ENCODE results near the gene CCDC88C. TPM values are rescaled to one million over a fixed set of nuclear protein-coding genes. Genes with fewer than 3 reads are reported as not detected.

Gene CCDC88C
- total RNA-seq, 1 experiment from 2014 or later, result 21.3 TPM

GRCh38 chr14:91263329-91263728 is 154.3 kb downstream of the CCDC88C start:
- DNase-seq (ENCODE audit: low read depth, low spot score) (no peak), ATAC-seq (no peak)
- in situ Hi-C loops (cut with HindIII; ENCODE audit: low pct_unique_long_range_greater_than_20kb, low sequenced_read_pairs) (no loop called here), intact Hi-C loops (cut with micrococcal nuclease; ENCODE audit: unreplicated experiment) (no loop called here)
- Histone ChIP-seq H3K27ac (ENCODE audit: low read length) (no peak overlapping the region), H3K4me1 (ENCODE audit: control insufficient read depth, insufficient read depth, low read length) (no peaks in the 10 kb centered on the region), H3K36me3 (ENCODE audit: control insufficient read depth, insufficient read depth, low read length) (no peaks in the 10 kb centered on the region), H3K4me3 (ENCODE audit: low read depth in 2 of 2, low read length in 2 of 2) (no peak overlapping the region), H3K9me3 (ENCODE audit: control insufficient read depth, insufficient read depth, low read depth, low read length) (no peaks in the 10 kb centered on the region), H3K27me3 (ENCODE audit: control insufficient read depth, insufficient read depth, low read length) (no peaks in the 10 kb centered on the region)
- no peak for TF ChIP-seq CTCF (IDR thresholded peaks at IDR 0.05)
- TF ChIP-seq TCF7L2 (IDR thresholded peaks at IDR 0.05; ENCODE audit: low read depth, low read length), result no peak
- no peak for TF ChIP-seq REST (IDR thresholded peaks at IDR 0.05; ENCODE audit: insufficient read depth in 1 of 2, low read depth in 2 of 2, low read length in 1 of 2)
- no peak for TF ChIP-seq POLR2AphosphoS5 (IDR thresholded peaks at IDR 0.05; ENCODE audit: low read depth, low read length)
- no peak for TF ChIP-seq SIN3A (IDR thresholded peaks at IDR 0.05; ENCODE audit: borderline replicate concordance, insufficient read depth, low read depth, low read length)
- POLR2A ChIA-PET, result no interaction called here
- CTCF ChIA-PET, result no interaction called here
- BruUV-seq (replicated peaks), result no TSS peak

DNA sequence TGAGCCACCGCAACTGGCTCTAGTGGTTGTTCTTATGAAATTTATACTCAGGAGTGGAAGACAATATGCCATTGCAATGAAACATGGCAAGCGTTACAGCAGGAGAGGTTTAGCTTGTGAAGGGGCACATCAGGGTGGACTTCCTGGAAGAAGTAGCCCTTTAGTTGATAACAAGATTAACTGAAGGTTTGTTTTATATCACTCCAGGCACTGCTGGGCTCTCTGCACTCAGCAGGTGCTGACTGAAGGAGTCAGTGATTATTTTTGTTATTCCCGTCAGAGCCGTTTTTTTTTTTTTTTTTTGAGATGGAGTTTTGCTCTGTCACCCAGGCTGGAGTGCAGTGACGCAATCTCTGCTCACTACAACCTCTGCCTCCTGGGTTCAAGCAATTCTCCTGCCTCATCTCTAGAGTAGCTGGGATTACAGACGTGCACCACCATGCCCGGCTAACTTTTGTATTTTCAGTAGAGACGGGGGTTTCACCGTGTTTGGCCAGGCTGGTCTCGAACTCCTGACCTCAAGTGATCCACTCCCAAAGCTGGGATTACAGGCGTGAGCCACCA is 155.6 kb downstream of the CCDC88C start:
- Histone ChIP-seq H3K4me1 (ENCODE audit: control insufficient read depth, insufficient read depth, low read length) (no peaks in the 10 kb centered on the region), H3K4me3 (ENCODE audit: low read depth in 2 of 2, low read length in 2 of 2) (no peak overlapping the region), H3K36me3 (ENCODE audit: control insufficient read depth, insufficient read depth, low read length) (no peaks in the 10 kb centered on the region), H3K9me3 (ENCODE audit: control insufficient read depth, insufficient read depth, low read depth, low read length) (no peaks in the 10 kb centered on the region), H3K27me3 (ENCODE audit: control insufficient read depth, insufficient read depth, low read length) (no peaks in the 10 kb centered on the region), H3K27ac (ENCODE audit: low read length) (no peak overlapping the region)
- DNase-seq (ENCODE audit: low read depth, low spot score), result no peak
- ATAC-seq, result no peak
- TF ChIP-seq POLR2AphosphoS5 (IDR thresholded peaks at IDR 0.05; ENCODE audit: low read depth, low read length) (no peak), TCF7L2 (IDR thresholded peaks at IDR 0.05; ENCODE audit: low read depth, low read length) (no peak), CTCF (IDR thresholded peaks at IDR 0.05) (no peak), SIN3A (IDR thresholded peaks at IDR 0.05; ENCODE audit: borderline replicate concordance, insufficient read depth, low read depth, low read length) (no peak), REST (IDR thresholded peaks at IDR 0.05; ENCODE audit: insufficient read depth in 1 of 2, low read depth in 2 of 2, low read length in 1 of 2) (no peak)
- BruUV-seq (replicated peaks), result no TSS peak
- intact Hi-C loops (cut with micrococcal nuclease; ENCODE audit: unreplicated experiment), result no loop called here
- ChIA-PET POLR2A (no interaction called here), CTCF (no interaction called here)
- in situ Hi-C loops (cut with HindIII; ENCODE audit: low pct_unique_long_range_greater_than_20kb, low sequenced_read_pairs), result no loop called here
